ENCODE results near the gene BSN.
"Not testable (repeated sequence)": the region's sequence is repeated elsewhere in the genome, so short reads cannot be mapped to it uniquely, and the experiment has no call there.

The BSN gene

GRCh38 chr3:49533786-49534519, 20.3 kb upstream of the BSN start:
- DNase-seq (ENCODE audit: low read depth in 4 of 4, low spot score in 1 of 4), result no peak

DNA sequence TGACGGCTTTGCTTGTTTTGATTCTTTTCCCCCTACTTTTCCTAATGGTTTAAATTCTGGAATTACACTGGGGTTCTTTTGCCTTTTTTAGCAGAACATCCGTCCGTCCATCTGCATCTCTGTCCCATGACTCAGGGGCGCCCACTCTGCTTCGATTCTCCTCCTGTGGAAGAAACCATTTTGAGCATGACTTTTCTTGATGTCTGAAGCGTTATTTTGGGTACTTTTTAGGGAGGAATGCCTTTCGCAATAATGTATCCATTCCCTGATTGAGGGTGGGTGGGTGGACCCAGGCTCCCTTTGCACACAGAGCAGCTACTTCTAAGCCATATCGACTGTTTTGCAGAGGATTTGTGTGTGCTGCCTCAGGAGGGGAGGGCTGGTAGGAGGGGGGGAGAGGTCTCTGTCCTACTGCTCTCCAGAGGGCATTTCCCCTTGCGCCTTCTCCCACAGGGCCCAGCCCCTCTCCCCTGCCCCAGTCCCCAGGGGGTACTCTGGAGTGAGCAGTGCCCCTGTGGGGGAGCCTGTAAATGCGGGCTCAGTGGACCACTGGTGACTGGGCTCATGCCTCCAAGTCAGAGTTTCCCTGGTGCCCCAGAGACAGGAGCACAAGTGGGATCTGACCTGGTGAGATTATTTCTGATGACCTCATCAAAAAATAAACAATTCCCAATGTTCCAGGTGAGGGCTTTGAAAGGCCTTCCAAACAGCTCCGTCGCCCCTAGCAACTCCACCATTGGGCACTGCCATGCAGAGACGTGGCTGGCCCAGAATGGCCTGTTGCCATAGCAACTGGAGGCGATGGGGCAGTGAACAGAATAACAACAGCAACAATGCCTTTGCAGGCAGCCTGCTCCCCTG, 19.5 kb upstream of the BSN start:
- no peak for DNase-seq (ENCODE audit: low read depth in 4 of 4, low spot score in 1 of 4)

DNA sequence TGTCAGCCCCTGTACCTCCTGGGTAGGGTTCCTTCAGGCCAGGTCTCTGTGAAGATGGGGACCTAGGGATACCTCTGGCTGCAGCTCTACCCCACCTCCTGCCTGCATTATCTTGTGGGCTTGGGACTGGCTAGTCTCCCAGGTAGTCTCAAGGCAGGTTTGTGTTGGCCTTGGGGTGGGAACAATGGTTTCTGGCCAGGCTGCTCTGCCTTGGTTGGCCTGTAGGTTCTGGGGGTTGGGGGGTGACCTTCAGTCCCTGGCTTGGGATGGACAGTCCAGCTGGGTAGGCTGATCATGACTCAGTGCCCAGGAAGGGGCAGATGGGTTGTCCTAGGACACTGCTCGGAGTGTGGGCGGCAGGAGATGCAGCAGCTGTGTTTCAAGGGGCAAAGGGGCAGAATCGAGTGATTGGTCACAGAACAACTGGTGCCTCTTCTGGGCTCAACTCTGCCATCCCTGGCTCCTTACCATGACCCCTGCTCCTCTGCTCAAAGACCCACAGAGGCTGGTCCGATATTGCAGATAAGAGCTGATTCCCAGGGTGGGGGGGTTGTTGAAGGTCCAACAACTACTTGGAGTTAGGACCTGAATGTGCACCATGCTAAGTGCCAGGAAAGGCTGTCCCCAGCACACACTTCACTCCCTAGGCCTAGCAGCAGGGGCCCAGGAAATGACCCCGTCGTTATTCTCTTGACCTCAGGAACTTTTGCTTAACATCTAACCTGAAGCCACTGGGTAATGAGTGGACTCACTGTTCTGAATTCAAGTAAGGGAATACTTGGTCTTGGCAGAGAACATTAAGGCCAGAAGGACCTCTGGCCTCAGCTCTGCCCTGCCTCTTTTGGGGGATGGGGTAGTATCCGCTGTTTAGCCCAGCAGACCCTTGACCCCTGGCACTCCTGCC, 18.1 kb upstream of the BSN start:
- DNase-seq (ENCODE audit: low read depth in 4 of 4, low spot score in 1 of 4), result no peak

DNA sequence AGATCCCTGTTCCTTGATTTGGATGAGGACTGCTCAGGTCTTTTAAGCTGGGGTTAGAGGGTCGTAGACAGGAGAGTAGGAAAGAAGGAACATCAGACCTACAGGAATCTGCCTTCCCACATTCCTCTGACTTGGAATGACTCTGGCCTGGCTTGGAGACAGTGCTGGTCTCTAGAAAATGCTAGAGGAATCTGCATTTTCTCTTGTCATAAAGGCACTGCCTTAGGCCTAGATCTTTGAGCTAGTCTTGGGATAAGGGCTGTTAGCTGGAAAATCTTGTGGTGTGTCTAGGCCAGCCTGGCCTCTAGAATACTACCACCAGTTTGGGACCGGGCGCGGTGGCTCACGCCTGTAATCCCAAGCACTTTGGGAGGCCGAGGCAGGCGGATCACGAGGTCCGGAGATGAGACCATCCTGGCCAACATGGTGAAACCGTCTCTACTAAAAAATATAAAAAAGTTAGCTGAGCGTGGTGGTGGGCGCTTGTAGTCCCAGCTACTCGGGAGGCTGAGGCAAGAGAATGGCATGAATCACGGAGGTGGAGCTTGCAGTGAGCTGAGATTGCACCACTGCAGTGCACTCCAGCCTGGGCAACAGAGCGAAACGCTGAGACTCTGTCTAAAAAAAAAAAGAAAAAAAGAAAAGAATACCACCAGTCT, 17.3 kb upstream of the BSN start:
- no peak for DNase-seq (ENCODE audit: low read depth in 4 of 4, low spot score in 1 of 4)

DNA sequence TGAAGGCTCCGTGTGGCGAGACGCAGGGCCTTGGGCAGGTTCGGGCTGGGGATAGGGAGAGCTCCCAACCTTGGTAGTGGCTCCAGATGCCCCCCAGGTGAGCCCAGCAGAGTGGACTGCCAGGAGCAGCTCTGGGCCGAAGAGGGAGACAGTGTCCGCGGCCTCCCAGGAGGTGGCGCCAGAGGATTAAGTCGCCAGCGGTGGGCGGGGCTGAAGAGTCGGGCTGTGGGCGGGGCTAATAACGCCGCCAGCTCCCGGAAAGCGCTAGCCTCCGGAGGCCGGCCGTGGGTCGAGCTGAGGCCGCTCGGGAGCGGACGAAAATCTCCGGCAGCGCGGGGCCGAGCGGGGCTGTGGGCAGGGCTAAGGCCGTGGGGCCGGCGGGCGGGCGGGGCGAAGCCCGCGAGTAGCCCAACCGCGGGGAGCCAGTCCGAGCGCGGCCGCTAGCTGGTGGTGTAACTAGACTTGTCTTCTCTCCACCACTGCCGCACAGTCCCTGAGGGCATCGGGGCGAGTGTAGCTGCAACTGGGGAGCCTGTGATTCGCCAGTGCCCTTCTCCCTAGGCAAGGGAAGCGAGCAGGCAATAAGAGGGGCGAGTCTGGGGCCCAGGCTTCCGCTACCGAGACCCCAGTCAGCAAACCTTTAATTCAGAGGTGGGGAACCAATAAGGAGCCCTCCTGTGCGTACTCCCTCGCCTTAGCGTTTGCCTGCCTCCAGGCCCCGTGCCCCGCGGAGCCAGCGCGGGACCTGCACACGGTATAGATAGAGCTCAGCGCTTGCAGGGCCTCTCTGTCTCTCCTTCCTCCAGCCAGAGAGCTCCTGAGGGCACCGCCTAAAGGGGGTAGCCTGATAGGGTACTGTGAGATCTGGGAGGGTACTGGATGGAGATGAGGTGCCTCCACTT, 14.4 kb upstream of the BSN start:
- peak; percentile 86 to 94 (median 88) for DNase-seq (ENCODE audit: low read depth in 4 of 4, low spot score in 1 of 4)

- DNase-seq (ENCODE audit: low read depth in 4 of 4, low spot score in 1 of 4), result no peak
These were observed 2.2 kb upstream of the BSN start for GRCh38 chr3:49552087-49552486.

- no peak for DNase-seq (ENCODE audit: low read depth in 4 of 4, low spot score in 1 of 4)
These were observed 969 bp upstream of the BSN start for GRCh38 chr3:49553324-49553691.

- peak in 3 of 4 experiments; percentile 17 to 40 (median 24) for DNase-seq (ENCODE audit: low read depth in 4 of 4, low spot score in 1 of 4)
These were observed 472 bp downstream of the BSN start for GRCh38 chr3:49554633-49555265.

DNA sequence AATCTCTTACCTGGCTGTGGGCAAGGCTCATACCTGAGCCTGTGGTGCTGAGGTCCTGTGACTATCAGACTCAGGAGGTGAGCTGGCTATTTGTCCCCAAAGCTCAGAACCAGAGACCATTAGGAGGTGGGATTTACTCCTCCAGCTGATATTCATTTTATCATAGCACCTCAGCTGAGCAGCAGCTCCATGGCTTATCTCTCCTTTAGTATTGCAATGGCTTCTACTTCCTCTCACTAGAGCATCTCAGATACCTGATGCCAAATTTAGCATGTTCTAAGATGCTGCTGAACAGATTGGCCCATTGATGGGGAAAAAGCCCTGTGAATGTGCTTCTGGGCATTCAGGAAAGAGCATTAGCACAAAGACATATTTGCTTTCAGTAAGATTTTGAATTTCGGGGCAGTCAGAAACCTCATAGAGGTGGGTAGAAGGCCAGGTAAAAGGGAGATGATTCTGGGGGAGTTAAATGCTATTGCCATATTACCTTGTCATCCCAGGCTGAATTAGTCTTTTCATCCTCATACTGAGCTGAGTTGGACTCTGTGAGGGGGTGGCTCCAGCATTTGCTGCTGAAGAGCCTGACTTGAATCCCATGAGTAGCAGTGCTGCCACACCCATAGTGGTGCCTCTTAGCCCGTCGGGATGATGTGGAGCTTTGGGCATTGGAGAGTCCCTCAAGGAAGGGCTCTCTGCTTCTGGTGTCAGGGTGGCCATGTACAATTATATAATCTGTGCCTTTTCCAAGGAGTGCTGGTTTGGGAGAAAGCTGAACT, 2.4 kb downstream of the BSN start:
- no peak for DNase-seq (ENCODE audit: low read depth in 4 of 4, low spot score in 1 of 4)

GRCh38 chr3:49563040-49563578, 8.8 kb downstream of the BSN start:
- no peak for DNase-seq (ENCODE audit: low read depth in 4 of 4, low spot score in 1 of 4)

DNA sequence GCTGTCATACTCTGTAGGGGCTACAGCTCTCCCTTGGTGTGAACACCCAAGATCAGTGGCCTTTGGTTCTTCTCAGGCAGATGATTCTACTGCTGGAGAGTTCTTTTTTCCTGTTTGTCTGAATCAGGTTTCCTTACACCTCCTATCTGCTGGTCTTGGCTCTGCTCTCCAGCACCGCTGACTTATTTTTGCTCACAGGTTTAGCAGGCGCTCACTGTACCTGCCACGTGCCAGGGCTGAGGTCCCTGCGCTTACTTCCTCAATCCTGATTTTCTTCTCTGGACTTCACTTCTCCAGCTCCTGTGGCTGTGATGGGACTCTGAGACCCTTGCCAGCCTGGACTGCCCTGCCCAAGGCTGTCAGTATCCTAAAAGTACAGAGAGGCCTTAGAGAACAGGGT, 9.5 kb downstream of the BSN start:
- DNase-seq (ENCODE audit: low read depth in 4 of 4, low spot score in 1 of 4), result no peak

- DNase-seq (ENCODE audit: low read depth in 4 of 4, low spot score in 1 of 4), result no peak
These were observed 12.0 kb downstream of the BSN start for GRCh38 chr3:49566312-49566711.

GRCh38 chr3:49567406-49567805, 13.1 kb downstream of the BSN start:
- no peak for DNase-seq (ENCODE audit: low read depth in 4 of 4, low spot score in 1 of 4)

- no peak for DNase-seq (ENCODE audit: low read depth in 4 of 4, low spot score in 1 of 4)
These were observed 14.7 kb downstream of the BSN start for GRCh38 chr3:49568965-49569364.

- no peak for DNase-seq (ENCODE audit: low read depth in 4 of 4, low spot score in 1 of 4)
These were observed 15.9 kb downstream of the BSN start for GRCh38 chr3:49570028-49570654.

GRCh38 chr3:49582177-49582576, 27.9 kb downstream of the BSN start:
- DNase-seq (ENCODE audit: low read depth in 4 of 4, low spot score in 1 of 4), result no peak

DNA sequence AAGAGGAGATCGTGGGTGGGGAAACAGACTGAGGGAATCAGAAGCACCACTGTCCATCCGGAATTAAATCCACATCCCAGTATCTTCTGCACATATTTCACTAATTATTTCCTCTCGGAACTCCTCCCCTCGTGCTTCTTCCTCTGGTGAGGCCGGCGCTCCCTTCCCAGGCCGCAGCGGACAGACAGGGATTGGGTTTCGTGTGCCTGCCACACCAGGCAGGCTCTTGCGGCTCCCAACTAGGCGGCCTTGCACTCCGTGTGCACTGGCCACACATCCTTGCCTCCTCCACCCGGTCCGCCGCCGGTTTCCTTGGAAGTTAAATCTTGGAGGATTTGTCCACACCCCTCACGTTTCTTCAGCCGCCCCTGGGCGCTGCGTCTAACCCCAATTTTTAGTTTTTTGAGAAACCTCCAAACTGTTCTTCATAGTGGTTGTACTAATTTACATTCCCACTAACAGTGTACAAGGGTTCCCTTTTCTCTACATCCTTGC, 31.0 kb downstream of the BSN start:
- not testable (repeated sequence) for DNase-seq (ENCODE audit: low read depth in 4 of 4, low spot score in 1 of 4)

- DNase-seq (ENCODE audit: low read depth in 4 of 4, low spot score in 1 of 4), result no peak
These were observed 37.3 kb downstream of the BSN start for GRCh38 chr3:49591615-49592014.

Data from stimulated activated CD4-positive, alpha-beta T cell treated with anti-CD3 and anti-CD28 coated beads, Interleukin-1b, Interleukin-23, amount 100 ng/mL, for 24 hours (primary cell).